Gastrocnemius medialis (tissue), 4 donors: ENCODE measurements around the gene ANAPC13. TPM values are rescaled to one million over a fixed set of nuclear protein-coding genes. Genes with fewer than 3 reads are reported as not detected.

Experiments used
- ATAC-seq, 2 donors: fragments of 150-250 bp; one replicate each; pipeline ENCODE4 v1.9.1; 2016
- DNase-seq, 2 donors: peaks; one replicate each; pipeline ENCODE4 v3.0.0-alpha.2; 2019
- H3K27ac ChIP-seq, 4 donors: fragments of 200-600 bp; sonication (generic); 1 replicate in 1 of 4; 2 replicates in 3 of 4; pipeline ENCODE4 v1.5.1; 2016 to 2018; ENCODE audit warnings: mild to moderate bottlenecking in 2 of 4, moderate library complexity in 1 of 4
- H3K27me3 ChIP-seq, 3 donors: fragments of 200-600 bp; sonication (generic) in 2 of 3; 1 replicate in 1 of 3; 2 replicates in 2 of 3; pipeline versions ENCODE4 v1.5.1 to v1.6.0; 2016 to 2019; ENCODE audit warnings: mild to moderate bottlenecking in 1 of 3, moderate library complexity in 1 of 3
- H3K36me3 ChIP-seq, 2 donors: fragments of 200-600 bp; sonication (generic) in 1 of 2; one replicate each; pipeline ENCODE4 v1.5.1; 2017 to 2018
- H3K4me1 ChIP-seq, 2 donors: fragments of 200-600 bp; sonication (generic) in 1 of 2; one replicate each; pipeline ENCODE4 v1.5.1; 2016 to 2017; ENCODE audit warnings: mild to moderate bottlenecking in 2 of 2
- H3K4me3 ChIP-seq, 4 donors: fragments of 200-600 bp; sonication (generic) in 3 of 4; 1 replicate in 1 of 4; 2 replicates in 3 of 4; pipeline ENCODE4 v1.5.1; 2016 to 2019; ENCODE audit warnings: mild to moderate bottlenecking in 2 of 4
- H3K9me3 ChIP-seq, 3 donors: fragments of 200-600 bp; sonication (generic) in 2 of 3; 1 replicate in 1 of 3; 2 replicates in 2 of 3; pipeline ENCODE4 v1.5.1; 2016 to 2019
- CTCF ChIP-seq, 5 experiments: fragments of 450-650 bp in 3 of 5; fragments of 200-600 bp in 2 of 5; sonication (generic) in 2 of 5; IDR thresholded peaks in 4 of 5; conservative IDR thresholded peaks in 1 of 5; 1 replicate in 4 of 5; 2 replicates in 1 of 5; pipeline ENCODE4 v1.5.1; 2016 to 2019; ENCODE audit warnings: antibody characterized with exemption in 5 of 5, mild to moderate bottlenecking in 3 of 5, moderate library complexity in 3 of 5
- POLR2A ChIP-seq, 2 donors: fragments of 450-650 bp; IDR thresholded peaks; one replicate each; pipeline ENCODE4 v1.6.1; 2017; ENCODE audit warnings: antibody characterized with exemption in 2 of 2, mild to moderate bottlenecking in 2 of 2, moderate library complexity in 2 of 2
- in situ Hi-C, 4 donors: fragments of 200-750 bp; cut with MboI; loops; one replicate each; pipeline versions ENCODE4 v1.15.0 to v1.8.0; 2017; ENCODE audit warnings: low sequenced_read_pairs in 4 of 4
- intact Hi-C: fragments of 100-400 bp; cut with DNase I; formaldehyde crosslinking; loops from one replicate; pipeline ENCODE4 v1.15.1; 2023; ENCODE audit warnings: low total_unique reads
- total RNA-seq, 4 donors: library from RNA; depleted of rRNA; stranded (reverse); fragments of >200 nt; gene quantifications; one replicate each; pipeline versions ENCODE4 v1.1.0 to v1.2.3, GENCODE V29; 2016

The ANAPC13 gene
- total RNA-seq, 4 donors from 2014 or later: 32.3 to 82.2 (median 78.7) TPM

- in situ Hi-C loops: no loop called here
These were observed 44.5 kb downstream of the ANAPC13 start for GRCh38 chr3:134441321-134441720.

GRCh38 chr3:134437211-134437752 lies 48.5 kb downstream of the ANAPC13 start:
- Histone ChIP-seq H3K27ac (no peak overlapping the region), H3K4me3 (no peak overlapping the region), H3K36me3 (no peaks in the 10 kb centered on the region), H3K9me3 (no peaks in the 10 kb centered on the region), H3K27me3 (no peaks in the 10 kb centered on the region), H3K4me1 (no peaks in the 10 kb centered on the region)
- intact Hi-C loops: no loop called here
- no peak for TF ChIP-seq POLR2A (IDR thresholded peaks at IDR 0.05)
- no peak for ATAC-seq
- no peak for DNase-seq
- in situ Hi-C loops: no loop called here

More at GRCh38 chr3:134441321-134441720, 44.5 kb downstream of the ANAPC13 start:
- Histone ChIP-seq H3K4me1 (peaks cover 3 to 11% of the 10 kb centered on the region in 2 donors), H3K36me3 (no peaks in the 10 kb centered on the region), H3K27ac (no peak overlapping the region), H3K4me3 (no peak overlapping the region), H3K27me3 (no peaks in the 10 kb centered on the region), H3K9me3 (no peaks in the 10 kb centered on the region)
- no peak for ATAC-seq
- intact Hi-C loops: no loop called here
- no peak for TF ChIP-seq CTCF (IDR thresholded peaks at IDR 0.05 in 4 of 5, conservative IDR thresholded peaks at IDR 0.05 in 1 of 5)
- TF ChIP-seq POLR2A (IDR thresholded peaks at IDR 0.05): no peak
- DNase-seq: no peak

GRCh38 chr3:134432236-134432635 lies 53.5 kb downstream of the ANAPC13 start:
- ATAC-seq: no peak
- intact Hi-C loops: no loop called here
- no peak overlapping the region for H3K4me3 ChIP-seq
- no peaks in the 10 kb centered on the region for H3K27me3 ChIP-seq
- no peaks in the 10 kb centered on the region for H3K36me3 ChIP-seq
- TF ChIP-seq CTCF (IDR thresholded peaks at IDR 0.05 in 4 of 5, conservative IDR thresholded peaks at IDR 0.05 in 1 of 5) (no peak), POLR2A (IDR thresholded peaks at IDR 0.05) (no peak)
- in situ Hi-C loops: no loop called here
- H3K9me3 ChIP-seq: no peaks in the 10 kb centered on the region
- no peaks in the 10 kb centered on the region for H3K4me1 ChIP-seq
- no peak overlapping the region for H3K27ac ChIP-seq
- DNase-seq: no peak

- ATAC-seq (no peak), DNase-seq (no peak)
- H3K27me3 ChIP-seq: no peaks in the 10 kb centered on the region
- intact Hi-C loops (no loop called here), in situ Hi-C loops (no loop called here)
- no peaks in the 10 kb centered on the region for H3K36me3 ChIP-seq
- H3K27ac ChIP-seq: no peak overlapping the region
- no peaks in the 10 kb centered on the region for H3K9me3 ChIP-seq
- no peaks in the 10 kb centered on the region for H3K4me1 ChIP-seq
- no peak overlapping the region for H3K4me3 ChIP-seq
- TF ChIP-seq CTCF (IDR thresholded peaks at IDR 0.05 in 4 of 5, conservative IDR thresholded peaks at IDR 0.05 in 1 of 5) (no peak), POLR2A (IDR thresholded peaks at IDR 0.05) (no peak)
These were observed 54.8 kb downstream of the ANAPC13 start for GRCh38 chr3:134430950-134431445.

GRCh38 chr3:134430174-134430573 lies 55.6 kb downstream of the ANAPC13 start:
- intact Hi-C loops (no loop called here), in situ Hi-C loops (no loop called here)
- no peak for DNase-seq
- TF ChIP-seq CTCF (IDR thresholded peaks at IDR 0.05 in 4 of 5, conservative IDR thresholded peaks at IDR 0.05 in 1 of 5): no peak
- no peak for ATAC-seq
- Histone ChIP-seq H3K4me3 (no peak overlapping the region), H3K4me1 (no peaks in the 10 kb centered on the region), H3K36me3 (no peaks in the 10 kb centered on the region), H3K27me3 (no peaks in the 10 kb centered on the region), H3K9me3 (no peaks in the 10 kb centered on the region), H3K27ac (no peak overlapping the region)
